ENCODE data around the gene NR6A1.

GRCh38 chr9:124485201-124485600, 285.9 kb downstream of the NR6A1 start:
- TF ChIP-seq SUZ12 (IDR thresholded peaks at IDR 0.05; ENCODE audit: extremely low read depth, insufficient read depth, insufficient read length) (no peak), YY1 (IDR thresholded peaks at IDR 0.05; ENCODE audit: insufficient read depth, insufficient read length) (no peak), ZNF274 (IDR thresholded peaks at IDR 0.05; ENCODE audit: low read depth, low read length) (no peak)
